ENCODE results near the gene TUBGCP6. TPM values are rescaled to one million over a fixed set of nuclear protein-coding genes. Genes with fewer than 3 reads are reported as not detected.

The TUBGCP6 gene
- total and polyA plus RNA-seq, 10 of the 15 experiments (the other 5 are each of a cell fraction or from before 2014, with no cell fraction given): 0.74 to 41.4 (median 19.4) TPM

- Histone ChIP-seq H3K4me3 (no peak overlapping the region), H3K36me3 (ENCODE audit: control insufficient read depth in 2 of 2, insufficient read depth in 2 of 2, low read length in 1 of 2) (peaks cover 0 to 6% of the 10 kb centered on the region in 2 experiments), H3K4me1 (ENCODE audit: control insufficient read depth, insufficient read depth, low read length) (peaks cover 9% of the 10 kb centered on the region), H2AFZ (ENCODE audit: control insufficient read depth, low read depth, low read length) (no peak overlapping the region), H3K79me2 (ENCODE audit: control insufficient read depth, insufficient read depth, low read length) (peaks cover 15% of the 10 kb centered on the region), H3K27ac (ENCODE audit: control insufficient read depth, insufficient read depth) (no peak overlapping the region), H4K20me1 (ENCODE audit: control insufficient read depth, insufficient read depth) (no peaks in the 10 kb centered on the region), H3K27me3 (replicated peaks in 1 of 2; ENCODE audit: control insufficient read depth in 2 of 2, insufficient read depth in 2 of 2, low read length in 1 of 2) (no peaks in the 10 kb centered on the region), H3K4me2 (ENCODE audit: control insufficient read depth, insufficient read depth) (no peak overlapping the region), H3K9ac (ENCODE audit: control insufficient read depth, insufficient read depth, low read length) (no peak overlapping the region), H3K9me3 (replicated peaks; ENCODE audit: control insufficient read depth, insufficient read depth, low read length) (no peaks in the 10 kb centered on the region)
- no TSS peak for BruUV-seq (replicated peaks)
- RAD21 ChIA-PET (ENCODE audit: unreplicated experiment): no interaction called here
- intact Hi-C loops (cut with micrococcal nuclease; ENCODE audit: unreplicated experiment): no loop called here
- no peak for TF ChIP-seq RELA (IDR thresholded peaks at IDR 0.05; ENCODE audit: borderline replicate concordance, partially characterized antibody)
- TF ChIP-seq RFX5 (IDR thresholded peaks at IDR 0.05; ENCODE audit: low read depth, low read length): no peak
- TF ChIP-seq CBX5 (IDR thresholded peaks at IDR 0.05; ENCODE audit: low read depth): no peak
- TF ChIP-seq HSF1 (IDR thresholded peaks at IDR 0.05; ENCODE audit: low read depth, low read length): no peak
- no peak for TF ChIP-seq SMAD1 (IDR thresholded peaks at IDR 0.05; ENCODE audit: low read depth, partially characterized antibody)
- no peak for TF ChIP-seq NR2C2 (IDR thresholded peaks at IDR 0.05; ENCODE audit: borderline replicate concordance, control insufficient read depth, insufficient read length, low read depth)
- no peak for TF ChIP-seq MAX (IDR thresholded peaks at IDR 0.05; ENCODE audit: low read depth, low read length)
- TF ChIP-seq MLLT1 (IDR thresholded peaks at IDR 0.05): no peak
- no peak for TF ChIP-seq RB1 (IDR thresholded peaks at IDR 0.05; ENCODE audit: borderline replicate concordance)
- TF ChIP-seq PML (IDR thresholded peaks at IDR 0.05; ENCODE audit: low read length): no peak
- TF ChIP-seq JUND (IDR thresholded peaks at IDR 0.05; ENCODE audit: low read depth, low read length): no peak
- TF ChIP-seq ZNF687 (IDR thresholded peaks at IDR 0.05): no peak
- TF ChIP-seq MYC (IDR thresholded peaks at IDR 0.05; ENCODE audit: insufficient read depth, insufficient read length, insufficient replicate concordance, low read length, severe bottlenecking): no peak
- no peak for TF ChIP-seq USF2 (IDR thresholded peaks at IDR 0.05; ENCODE audit: borderline replicate concordance, low read depth, low read length)
- no peak for TF ChIP-seq KDM1A (IDR thresholded peaks at IDR 0.05; ENCODE audit: borderline replicate concordance)
- no peak for TF ChIP-seq ASH2L (IDR thresholded peaks at IDR 0.05; ENCODE audit: borderline replicate concordance, low read depth)
- CTCF ChIA-PET: interaction anchor here (0.6 to 0.8 kb wide), 2 partner anchors 18 to 56 kb away, joined by 3 to 4 read pairs; no protein-coding TSS in a partner anchor
- in situ Hi-C loops (cut with MboI): no loop called here
- FAIRE-seq (no peak), ATAC-seq (no peak), DNase-seq (ENCODE audit: low read depth, low spot score) (no peak)
- WGBS (ENCODE audit: insufficient coverage, insufficient replicate concordance, low lambda C conversion rate, missing lambda C conversion rate): 99% methylated on average over 7 of the region's 7 CpGs
- POLR2A ChIA-PET: no interaction called here
- SMC1A ChIA-PET (ENCODE audit: uncharacterized antibody, unreplicated experiment): interaction anchor here (0.6 kb wide), 1 partner anchor 289 kb away, joined by 3 read pairs; no protein-coding TSS in a partner anchor
Measured at GRCh38 chr22:50204571-50204970, 40.3 kb downstream of the TUBGCP6 start.
